Activated CD4-positive, alpha-beta T cell treated with anti-CD3 and anti-CD28 coated beads, Interleukin-2, amount 50 U/mL, for 1 hour (primary cell): ENCODE data around the gene IP6K3.

Experiments used
- DNase-seq: peaks from one replicate; pipeline ENCODE4 v3.0.0-alpha.2; 2020

Gene IP6K3

GRCh38 chr6:33686225-33686924 lies 60.3 kb downstream of the IP6K3 start:
- DNase-seq = no peak

- no peak for DNase-seq
These were observed 61.1 kb downstream of the IP6K3 start for GRCh38 chr6:33685411-33686224.

- no peak for DNase-seq
These were observed 61.7 kb downstream of the IP6K3 start for GRCh38 chr6:33684983-33685382.

- no peak for DNase-seq
These were observed 62.2 kb downstream of the IP6K3 start for GRCh38 chr6:33684428-33684896.

GRCh38 chr6:33683576-33684427 lies 62.9 kb downstream of the IP6K3 start:
- no peak for DNase-seq

GRCh38 chr6:33683051-33683571 lies 63.6 kb downstream of the IP6K3 start:
- peak; percentile 40 for DNase-seq

- DNase-seq = no peak
These were observed 64.4 kb downstream of the IP6K3 start for GRCh38 chr6:33682341-33682740.

GRCh38 chr6:33679761-33680160 lies 66.9 kb downstream of the IP6K3 start:
- DNase-seq = no peak

GRCh38 chr6:33678932-33679490 lies 67.7 kb downstream of the IP6K3 start:
- no peak for DNase-seq

GRCh38 chr6:33678233-33678931 lies 68.3 kb downstream of the IP6K3 start:
- DNase-seq = no peak

GRCh38 chr6:33677689-33678088 lies 69.0 kb downstream of the IP6K3 start:
- DNase-seq = no peak

- DNase-seq = no peak
These were observed 69.5 kb downstream of the IP6K3 start for GRCh38 chr6:33677143-33677660.

- no peak for DNase-seq
These were observed 70.1 kb downstream of the IP6K3 start for GRCh38 chr6:33676416-33677142.

GRCh38 chr6:33675968-33676367 lies 70.7 kb downstream of the IP6K3 start:
- no peak for DNase-seq

GRCh38 chr6:33673851-33674250 lies 72.9 kb downstream of the IP6K3 start:
- no peak for DNase-seq

GRCh38 chr6:33672808-33673207 lies 73.9 kb downstream of the IP6K3 start:
- DNase-seq = no peak

- no peak for DNase-seq
These were observed 75.0 kb downstream of the IP6K3 start for GRCh38 chr6:33671744-33672072.
